ENCODE results near the gene PIK3R2.
"Not testable (repeated sequence)": the region's sequence is repeated elsewhere in the genome, so short reads cannot be mapped to it uniquely, and the experiment has no call there.

PIK3R2 gene

DNA sequence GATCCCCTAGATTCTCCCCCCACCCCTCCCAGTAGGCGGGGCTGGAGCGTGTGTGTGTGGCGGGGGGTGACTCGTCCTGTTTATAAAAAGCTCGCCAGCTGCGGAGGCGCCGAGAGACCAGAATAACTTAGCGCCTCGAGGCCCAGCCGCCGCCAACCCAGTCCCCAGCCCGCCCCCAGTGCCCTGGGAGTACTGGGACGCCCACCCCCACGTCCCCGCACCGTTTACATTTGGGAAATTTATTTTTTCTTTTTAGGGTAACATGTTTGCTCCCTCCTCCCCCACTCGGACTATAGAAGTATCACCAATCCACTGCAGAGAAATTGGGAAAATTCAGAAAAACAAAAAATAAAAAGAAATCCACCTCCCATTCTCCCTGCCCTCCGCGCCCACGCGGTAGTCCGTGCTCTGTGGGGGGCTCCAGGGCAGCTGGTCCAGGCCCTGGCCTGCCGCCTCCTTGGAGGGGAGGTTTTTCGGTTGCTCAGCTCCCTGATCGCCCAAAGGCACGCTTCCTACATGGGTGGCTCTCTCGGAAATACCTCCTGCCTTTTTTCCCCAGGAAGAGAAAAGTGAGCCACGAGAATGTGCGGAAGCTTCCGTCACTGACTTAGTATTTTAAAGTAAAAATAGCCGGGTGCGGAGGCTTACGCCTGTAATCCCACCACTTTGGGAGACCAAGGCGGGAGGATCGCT, 52.4 kb downstream of the PIK3R2 start:
- DNase-seq, result no peak

- no peak for DNase-seq
These were observed 53.1 kb downstream of the PIK3R2 start for GRCh38 chr19:18206018-18206417.

DNA sequence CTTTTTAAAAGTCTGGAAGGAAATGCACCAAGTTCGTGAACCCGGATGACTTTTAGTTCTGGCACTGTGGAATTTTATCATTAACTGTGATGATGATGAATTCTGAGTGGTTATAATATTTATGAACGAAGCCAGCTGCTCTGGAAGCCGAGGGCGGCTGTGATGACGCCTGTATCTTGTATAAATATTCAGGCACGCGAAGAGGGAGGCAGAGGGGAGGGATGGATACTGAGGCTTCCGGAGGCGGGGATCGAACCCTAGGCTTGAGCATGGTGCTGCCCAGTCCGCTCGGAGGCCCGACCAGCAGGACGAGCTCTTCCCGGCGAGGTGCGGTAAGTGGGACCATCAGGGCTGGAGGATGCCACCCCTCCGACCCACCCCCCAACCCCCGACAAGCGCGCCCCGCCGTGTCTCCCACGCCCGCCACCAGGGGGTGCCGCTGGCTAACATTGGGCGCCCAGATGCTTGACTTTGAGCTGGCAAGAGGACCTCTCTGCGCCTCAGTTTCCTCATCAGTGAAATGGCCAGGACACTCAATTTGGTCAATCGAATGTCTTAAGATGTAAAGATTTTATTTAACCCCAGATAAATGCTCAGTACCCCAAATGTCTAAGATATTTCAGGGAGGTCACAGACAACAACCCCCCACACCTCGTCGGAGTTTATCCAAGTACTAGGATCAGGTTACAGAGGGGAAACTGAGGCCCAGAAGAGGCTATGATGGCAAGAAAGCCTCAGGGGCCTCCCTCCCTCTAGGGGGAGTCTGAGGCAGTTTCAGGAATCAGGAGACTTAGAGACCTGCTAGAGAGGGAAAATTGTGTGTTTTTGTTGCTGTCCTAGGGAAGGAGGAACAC, 55.4 kb downstream of the PIK3R2 start:
- DNase-seq, result no peak

- DNase-seq, result not testable (repeated sequence)
These were observed 56.9 kb downstream of the PIK3R2 start for GRCh38 chr19:18209912-18210311.

DNA sequence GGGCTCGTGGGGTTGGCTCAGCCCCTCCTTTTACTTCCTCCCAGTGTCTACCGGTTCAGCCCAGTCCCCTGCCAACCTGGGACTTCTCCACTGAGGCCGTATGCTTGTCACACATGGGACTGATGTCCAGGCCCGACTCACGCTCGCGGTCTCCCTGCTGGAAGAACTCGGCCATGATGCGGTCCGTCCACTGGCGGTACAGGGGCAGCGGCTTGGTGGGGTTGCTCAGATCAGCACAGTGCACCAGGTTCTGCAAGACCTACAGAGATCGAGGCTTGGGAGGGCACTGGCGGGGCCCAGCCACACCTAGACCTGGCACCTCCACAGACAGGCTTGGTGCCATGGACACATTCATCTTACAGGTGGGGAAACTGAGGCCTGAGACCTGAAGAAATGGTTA, 58.7 kb downstream of the PIK3R2 start:
- no peak for DNase-seq

DNA sequence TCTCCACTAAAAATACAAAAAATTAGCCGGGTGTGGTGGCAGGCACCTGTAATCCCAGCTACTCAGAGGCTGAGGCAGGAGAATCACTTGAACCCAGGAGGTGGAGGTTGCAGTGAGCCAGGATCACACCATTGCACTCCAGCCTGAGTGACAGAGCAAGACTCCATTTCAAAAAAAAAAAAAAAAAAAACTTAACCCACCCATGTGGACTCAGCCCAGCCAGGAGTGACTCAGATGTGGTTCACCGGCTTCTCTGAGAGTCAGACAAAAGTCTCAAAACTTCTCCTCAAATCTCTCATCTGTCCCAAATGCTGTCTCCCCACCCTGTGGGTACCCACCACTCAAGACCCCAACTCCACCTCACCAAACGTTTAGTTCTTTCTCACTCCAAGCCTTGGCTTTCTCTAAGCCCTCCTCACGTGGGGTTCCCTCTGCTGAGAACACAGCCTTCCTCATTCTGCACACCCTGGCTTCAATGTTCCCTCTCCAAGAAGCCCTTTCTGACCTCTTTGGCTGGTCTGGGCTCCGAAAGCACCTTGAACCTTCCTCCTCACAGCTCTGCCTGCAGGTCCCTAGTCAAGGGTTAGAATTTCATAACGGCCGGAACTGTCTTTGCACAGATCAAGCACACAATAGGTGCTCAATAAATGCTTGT, 61.9 kb downstream of the PIK3R2 start:
- no peak for DNase-seq

DNA sequence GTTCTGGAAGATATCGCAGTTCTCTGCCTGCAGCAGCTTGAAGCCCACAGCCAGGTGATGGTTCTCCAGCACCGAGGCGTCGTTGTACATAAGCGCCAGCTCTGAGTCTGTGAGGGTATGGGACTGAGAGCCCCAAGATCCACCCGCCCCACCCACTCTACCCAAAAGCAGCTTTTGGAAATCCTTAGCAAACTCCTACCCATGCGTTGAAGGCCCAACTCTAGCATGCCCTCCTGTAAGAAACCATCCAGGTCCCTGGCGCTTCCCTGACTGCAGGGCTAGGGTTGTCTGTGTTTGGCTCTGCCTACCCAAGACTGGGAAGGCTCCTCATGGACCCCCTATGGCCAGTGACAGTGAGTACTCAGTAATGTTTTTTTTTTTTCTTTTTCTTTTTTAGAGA, 63.8 kb downstream of the PIK3R2 start:
- DNase-seq, result no peak

DNA sequence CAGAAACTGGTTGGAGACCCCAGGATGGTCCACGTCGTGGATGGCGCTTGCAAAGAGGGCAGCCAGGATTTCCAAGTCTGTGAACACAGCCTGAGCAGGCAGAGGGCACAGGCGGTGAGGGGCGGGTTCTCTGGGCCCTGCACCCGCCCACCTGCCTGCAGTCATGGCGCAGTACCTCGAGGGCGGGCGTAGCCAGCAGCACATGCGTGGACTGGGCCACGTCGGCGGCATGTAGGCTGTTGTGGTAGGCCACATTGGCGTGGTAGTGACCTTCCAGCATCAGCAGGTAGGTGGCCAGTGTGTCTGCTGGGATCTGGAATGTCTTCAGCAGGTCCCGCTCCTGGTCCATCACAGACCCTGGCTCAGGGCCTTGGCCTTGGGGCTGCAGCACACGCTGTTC, 65.2 kb downstream of the PIK3R2 start:
- no peak for DNase-seq

DNA sequence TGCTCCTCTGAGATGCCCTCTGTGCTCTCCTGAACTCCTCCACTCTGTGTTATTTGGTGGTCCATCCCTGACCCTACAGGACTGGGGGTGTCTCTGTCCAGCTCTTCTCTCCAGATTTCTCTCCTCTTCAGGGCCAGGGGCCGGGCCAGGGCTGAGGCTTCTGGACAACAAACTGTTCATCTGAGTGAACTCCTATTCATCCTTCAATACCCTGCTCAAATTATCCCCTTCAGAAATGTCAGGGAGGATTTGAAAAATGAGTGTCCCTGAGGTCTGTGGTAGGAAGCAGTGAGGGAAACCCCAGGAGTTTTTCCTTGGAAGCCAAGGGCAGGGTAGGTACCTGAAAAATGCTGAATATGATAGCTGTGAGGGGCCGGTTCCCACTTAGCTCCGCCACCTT, 65.6 kb downstream of the PIK3R2 start:
- no peak for DNase-seq
